Measurements from ENCODE around the gene RBSN.

Gene RBSN

GRCh38 chr3:15117011-15117410, 18.1 kb upstream of the RBSN start:
- TF ChIP-seq, protein P1, sequence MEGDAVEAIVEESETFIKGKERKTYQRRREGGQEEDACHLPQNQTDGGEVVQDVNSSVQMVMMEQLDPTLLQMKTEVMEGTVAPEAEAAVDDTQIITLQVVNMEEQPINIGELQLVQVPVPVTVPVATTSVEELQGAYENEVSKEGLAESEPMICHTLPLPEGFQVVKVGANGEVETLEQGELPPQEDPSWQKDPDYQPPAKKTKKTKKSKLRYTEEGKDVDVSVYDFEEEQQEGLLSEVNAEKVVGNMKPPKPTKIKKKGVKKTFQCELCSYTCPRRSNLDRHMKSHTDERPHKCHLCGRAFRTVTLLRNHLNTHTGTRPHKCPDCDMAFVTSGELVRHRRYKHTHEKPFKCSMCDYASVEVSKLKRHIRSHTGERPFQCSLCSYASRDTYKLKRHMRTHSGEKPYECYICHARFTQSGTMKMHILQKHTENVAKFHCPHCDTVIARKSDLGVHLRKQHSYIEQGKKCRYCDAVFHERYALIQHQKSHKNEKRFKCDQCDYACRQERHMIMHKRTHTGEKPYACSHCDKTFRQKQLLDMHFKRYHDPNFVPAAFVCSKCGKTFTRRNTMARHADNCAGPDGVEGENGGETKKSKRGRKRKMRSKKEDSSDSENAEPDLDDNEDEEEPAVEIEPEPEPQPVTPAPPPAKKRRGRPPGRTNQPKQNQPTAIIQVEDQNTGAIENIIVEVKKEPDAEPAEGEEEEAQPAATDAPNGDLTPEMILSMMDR (IDR thresholded peaks at IDR 0.05; ENCODE audit: insufficient read depth, low read depth, low read length, missing control alignments) = no peak
- no peak overlapping the region for H3K4me3 ChIP-seq (ENCODE audit: low read length)
- DNase-seq (ENCODE audit: low read depth) = no peak

DNA sequence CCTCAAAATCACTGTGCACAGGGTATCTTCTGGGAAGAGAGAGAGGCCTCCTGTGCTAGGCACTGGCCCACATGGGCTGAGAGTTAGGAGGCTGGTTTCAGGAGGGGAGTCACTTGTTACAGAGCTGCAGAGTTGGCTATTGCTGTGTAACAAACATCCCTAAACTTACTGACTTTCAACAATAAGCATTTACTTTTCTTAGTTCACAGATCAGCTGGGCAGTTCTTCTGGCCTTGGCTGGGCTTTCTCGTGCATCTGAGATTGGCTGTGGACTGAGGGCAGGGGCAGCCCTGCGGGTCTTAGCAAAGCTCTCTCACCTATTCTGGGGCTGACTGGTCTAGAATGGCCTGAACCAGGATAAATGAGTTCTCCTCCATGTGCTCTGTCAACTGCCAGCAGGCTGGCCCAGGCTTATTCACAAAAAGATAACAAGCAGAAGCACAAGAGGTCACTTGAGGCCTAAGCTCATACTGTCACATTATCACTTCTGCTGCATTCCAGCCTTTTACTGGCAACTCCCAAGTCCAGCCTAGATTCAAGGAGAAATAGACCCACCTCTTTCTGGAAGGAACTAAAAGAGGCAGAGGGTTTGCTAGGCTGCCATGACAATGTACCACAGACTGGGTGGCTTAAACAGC, 17.2 kb upstream of the RBSN start:
- DNase-seq (ENCODE audit: low read depth) = no peak
- no peak overlapping the region for H3K4me3 ChIP-seq (ENCODE audit: low read length)
- TF ChIP-seq, protein P1 (IDR thresholded peaks at IDR 0.05; ENCODE audit: insufficient read depth, low read depth, low read length, missing control alignments) = no peak

DNA sequence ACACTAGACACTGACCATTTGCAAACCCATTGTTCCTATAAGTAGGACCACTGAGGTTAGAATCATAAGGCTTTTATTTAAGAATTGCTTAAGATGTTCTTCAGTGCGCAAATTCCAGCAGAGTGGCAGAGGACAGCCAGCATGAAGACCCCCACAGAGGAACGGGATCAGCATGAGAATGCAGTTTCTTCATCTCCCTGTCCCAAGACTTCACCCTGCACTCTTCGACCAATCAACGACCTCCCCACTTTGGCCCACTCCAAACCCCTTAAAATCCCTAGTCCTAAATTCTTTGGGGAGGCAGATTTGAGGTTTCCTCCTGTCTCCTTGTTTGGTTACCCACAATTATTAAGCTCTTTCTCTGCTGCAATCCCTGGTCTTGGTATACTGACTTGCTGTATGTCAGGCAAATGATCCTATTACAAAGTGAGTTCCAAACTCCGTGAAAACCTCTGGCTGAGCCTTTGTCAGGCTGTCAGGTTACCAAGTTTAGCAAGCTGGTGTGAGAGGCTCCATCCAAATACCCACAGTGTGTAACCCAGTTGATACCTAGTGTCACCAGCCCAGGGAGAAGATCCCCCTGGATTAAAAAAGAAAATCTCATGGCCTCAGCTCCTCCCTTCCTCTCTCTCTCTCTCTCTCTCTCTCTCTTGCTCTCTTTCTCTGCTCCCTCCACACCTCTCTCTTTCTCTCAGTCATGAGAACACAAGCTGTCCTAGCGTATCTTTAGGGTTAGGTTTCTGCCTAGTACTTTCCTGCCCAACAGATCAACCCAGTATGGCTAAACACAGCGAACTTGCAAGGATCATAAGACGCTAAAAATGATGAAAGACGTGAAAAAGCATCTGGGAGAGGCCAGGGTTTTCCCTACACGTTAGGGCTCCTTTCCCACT, 15.8 kb upstream of the RBSN start:
- no peak overlapping the region for H3K4me3 ChIP-seq (ENCODE audit: low read length)
- TF ChIP-seq, protein P1 (IDR thresholded peaks at IDR 0.05; ENCODE audit: insufficient read depth, low read depth, low read length, missing control alignments) = no peak
- no peak for DNase-seq (ENCODE audit: low read depth)

GRCh38 chr3:15113884-15114283, 14.9 kb upstream of the RBSN start:
- H3K4me3 ChIP-seq (ENCODE audit: low read length) = no peak overlapping the region
- TF ChIP-seq, protein P1 (IDR thresholded peaks at IDR 0.05; ENCODE audit: insufficient read depth, low read depth, low read length, missing control alignments) = no peak
- DNase-seq (ENCODE audit: low read depth) = no peak

GRCh38 chr3:15113471-15113870, 14.5 kb upstream of the RBSN start:
- TF ChIP-seq, protein P1 (IDR thresholded peaks at IDR 0.05; ENCODE audit: insufficient read depth, low read depth, low read length, missing control alignments) = no peak
- no peak overlapping the region for H3K4me3 ChIP-seq (ENCODE audit: low read length)
- no peak for DNase-seq (ENCODE audit: low read depth)

DNA sequence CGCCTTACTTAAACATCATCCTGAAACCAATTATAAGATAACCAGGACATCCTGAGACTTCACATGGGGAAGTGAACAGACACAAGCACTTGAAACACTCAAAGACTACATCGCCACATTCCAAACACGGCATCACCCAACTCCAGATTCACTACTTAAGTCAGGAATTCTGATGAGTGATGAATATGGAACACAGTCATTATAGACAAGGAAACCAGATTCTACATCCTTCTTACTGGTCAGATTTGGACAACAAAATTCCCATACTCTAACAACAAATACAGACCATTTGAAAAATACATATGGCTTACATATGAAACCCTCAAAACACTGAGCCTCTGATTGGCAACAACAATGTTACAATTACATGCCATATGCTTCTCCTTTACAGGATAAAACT, 13.1 kb upstream of the RBSN start:
- TF ChIP-seq, protein P1 (IDR thresholded peaks at IDR 0.05; ENCODE audit: insufficient read depth, low read depth, low read length, missing control alignments) = no peak
- H3K4me3 ChIP-seq (ENCODE audit: low read length) = no peak overlapping the region
- DNase-seq (ENCODE audit: low read depth) = no peak

Data from epithelial cell of esophagus (primary cell).